Measurements from ENCODE around the gene RAPGEF5.

Gene RAPGEF5

DNA sequence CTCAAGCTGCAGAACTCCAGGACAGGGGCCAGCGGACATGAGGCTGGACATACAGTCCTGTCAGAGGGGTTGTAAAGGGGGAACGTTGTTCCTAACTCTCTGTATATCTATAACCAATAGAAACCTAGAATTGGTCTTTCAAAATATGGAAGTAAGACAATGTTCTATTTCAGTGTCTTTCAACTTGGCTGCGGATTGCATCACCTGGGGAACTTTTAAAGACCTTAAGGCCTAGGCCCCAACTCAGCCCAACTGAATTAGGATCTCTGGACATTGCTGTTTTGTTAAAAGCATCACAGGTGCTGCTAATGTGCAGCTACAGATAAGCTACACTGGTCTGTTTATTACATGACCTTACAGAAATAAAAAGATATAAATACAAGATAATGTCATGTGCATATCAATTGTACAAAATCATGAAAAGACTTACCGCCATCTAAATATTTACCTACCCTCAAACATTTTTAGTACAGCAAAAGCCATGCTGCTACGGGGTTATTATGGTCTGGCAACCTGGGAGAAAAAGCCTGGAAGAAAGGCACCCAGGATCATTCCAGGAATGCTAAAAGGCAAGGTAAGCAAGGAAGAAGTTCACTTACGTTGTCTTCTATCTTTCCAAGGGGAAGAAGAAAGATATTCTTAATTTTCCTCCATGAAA, 169.1 kb downstream of the RAPGEF5 start:
- no peak for DNase-seq

DNA sequence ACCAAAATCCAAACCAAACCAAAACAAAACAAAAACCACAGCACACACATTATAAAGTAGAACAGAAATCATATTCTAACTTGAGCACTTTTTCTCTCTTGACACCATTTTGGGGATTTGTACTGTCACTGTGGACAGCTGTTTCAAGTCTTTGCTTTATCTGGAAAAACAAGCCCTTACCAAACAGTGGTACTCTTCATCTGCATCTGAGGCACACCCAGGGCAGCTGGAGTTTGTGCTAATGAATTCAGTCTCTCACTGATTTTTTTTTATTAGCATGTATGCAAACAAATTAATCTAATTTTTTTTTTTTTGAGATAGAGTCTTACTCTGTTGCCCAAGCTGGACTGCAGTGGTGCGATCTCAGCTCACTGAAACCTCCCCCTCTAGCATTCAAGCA, 171.4 kb downstream of the RAPGEF5 start:
- DNase-seq, result no peak

DNA sequence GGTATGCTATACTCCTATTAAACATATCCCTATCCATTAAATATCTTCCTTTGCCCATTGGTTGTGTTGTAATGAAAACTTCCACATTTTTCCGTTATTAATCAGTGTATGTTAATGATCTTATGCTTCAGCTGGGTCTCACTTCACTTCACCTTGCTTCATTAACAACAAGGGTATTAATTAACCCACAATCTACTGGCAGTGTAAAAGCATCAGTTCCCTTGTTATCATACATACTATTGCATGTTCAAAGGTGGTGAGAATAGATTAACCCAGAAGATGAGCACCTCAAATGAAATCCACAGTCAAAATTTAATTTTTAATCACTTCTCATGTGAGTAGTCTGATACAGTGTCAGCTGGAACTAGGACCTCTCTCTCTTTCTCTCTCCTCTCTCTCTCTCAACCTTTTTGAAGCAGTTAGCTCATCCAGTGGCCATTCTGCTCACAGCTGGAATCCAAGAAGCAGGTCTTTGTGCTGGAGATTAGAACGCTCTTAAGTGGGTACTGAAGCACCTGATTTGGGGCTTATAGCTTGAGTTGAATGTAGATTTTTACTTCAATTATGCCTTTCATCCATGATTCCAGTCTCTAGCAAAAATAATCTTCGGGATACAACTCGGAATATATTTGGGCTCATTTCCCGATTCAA, 172.3 kb downstream of the RAPGEF5 start:
- no peak for DNase-seq

DNA sequence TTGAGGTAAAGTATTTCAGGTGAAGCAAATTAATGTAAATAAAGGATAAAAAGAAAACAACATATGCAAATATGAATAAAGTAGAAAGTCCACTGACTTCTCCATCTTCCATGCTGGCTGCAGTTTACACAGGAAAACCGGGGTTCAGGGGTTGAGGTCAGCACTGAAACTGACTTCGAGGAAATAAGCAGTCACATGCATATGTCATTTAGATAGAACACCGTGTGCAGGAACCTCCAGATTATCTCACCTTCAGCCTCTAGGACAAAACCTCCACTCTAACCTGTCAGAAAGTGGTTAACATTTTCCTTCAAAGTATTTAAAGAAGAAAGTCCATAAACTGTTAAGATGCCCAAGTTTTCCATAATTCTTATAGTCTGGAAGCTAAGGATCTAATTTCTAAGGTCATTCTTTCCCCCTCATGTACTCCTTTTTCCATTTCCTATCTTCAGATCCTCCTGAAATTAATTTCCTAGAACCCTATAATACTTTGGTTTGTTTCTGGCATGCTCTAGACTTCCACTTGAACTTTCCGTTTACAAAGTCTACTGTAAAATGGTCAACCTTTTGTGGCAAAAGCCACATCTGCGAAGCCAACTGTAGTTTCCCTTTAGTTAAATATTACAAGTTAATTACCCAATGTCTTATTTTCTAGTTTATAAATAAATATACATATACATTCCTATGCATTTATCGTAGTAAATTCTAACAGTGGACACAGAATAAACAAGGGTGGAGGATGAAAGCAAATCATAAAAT, 173.3 kb downstream of the RAPGEF5 start:
- no peak for DNase-seq

DNA sequence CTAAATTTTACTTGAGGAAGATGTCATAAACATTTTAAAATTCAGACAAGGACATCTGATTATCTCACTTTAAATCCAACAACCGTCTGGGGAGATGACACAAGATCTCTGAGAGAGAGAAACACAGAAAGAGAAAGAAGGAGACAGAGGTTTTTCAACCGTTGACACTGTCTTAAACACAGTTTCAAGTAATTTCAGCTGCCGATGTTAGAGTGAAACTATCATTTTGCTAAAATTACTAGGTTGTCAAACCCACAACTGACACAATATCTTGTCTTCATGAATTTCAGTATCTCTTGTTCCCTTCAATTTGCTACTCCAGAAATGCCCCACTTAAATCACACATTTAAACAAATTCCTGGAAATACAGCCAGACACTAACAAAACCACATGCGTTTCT, 174.8 kb downstream of the RAPGEF5 start:
- no peak for DNase-seq

DNA sequence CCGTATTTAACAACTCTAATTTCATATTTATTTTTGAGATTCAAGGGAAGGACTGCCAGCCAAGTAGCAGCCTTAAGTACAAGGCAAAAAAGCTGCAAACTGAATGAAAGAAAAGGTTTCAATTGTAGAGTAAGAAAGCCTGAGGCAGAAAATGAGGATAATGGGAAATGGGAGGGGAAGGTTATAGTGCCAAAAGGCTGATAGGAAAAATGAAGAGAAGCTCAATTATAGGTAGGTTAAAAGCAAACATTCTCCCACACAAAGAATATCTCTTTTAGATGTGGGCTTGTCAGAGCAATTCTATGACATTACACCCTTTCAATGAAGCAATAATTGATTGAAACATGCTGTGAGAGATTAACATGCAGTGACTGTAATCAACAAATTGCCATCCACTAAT, 175.3 kb downstream of the RAPGEF5 start:
- DNase-seq, result no peak

DNA sequence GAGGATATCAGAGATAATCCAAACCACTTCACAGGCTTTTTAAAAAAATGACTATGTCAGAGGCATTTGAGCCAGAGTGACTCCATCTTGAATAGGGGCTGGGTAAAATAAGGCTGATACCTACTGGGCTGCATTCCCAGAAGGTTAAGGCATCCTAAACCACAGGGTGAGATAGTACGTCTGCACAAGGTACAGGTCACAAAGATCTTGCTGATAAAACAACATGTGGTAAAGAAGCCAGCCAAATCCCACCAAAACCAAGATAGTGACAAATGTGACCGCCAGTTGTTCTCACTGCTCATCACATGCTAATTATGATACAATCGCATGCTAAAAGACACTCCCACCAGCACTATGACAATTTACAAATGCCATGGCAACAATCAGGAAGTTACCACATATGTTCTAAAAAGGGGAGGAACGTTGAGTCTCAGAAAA, 177.5 kb downstream of the RAPGEF5 start:
- no peak for DNase-seq

DNA sequence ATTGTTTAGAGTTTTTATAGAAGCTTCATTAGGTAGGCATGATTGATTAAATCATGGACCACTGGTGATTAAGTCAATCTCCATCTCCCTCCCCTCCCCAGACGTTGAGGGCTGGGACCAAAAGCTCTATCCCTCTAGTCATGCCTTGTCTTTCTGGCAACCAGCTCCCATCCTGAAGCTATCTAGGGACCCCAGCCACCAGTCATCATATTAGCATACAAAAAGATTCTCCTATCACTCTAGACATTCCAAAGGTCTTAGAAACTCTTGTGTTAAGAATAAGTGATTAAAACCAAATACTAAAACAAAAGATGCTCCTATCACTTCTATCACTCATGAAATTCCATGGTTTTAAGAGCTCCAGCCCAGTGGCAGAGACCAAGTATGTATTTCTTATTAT, 178.2 kb downstream of the RAPGEF5 start:
- DNase-seq, result no peak

DNA sequence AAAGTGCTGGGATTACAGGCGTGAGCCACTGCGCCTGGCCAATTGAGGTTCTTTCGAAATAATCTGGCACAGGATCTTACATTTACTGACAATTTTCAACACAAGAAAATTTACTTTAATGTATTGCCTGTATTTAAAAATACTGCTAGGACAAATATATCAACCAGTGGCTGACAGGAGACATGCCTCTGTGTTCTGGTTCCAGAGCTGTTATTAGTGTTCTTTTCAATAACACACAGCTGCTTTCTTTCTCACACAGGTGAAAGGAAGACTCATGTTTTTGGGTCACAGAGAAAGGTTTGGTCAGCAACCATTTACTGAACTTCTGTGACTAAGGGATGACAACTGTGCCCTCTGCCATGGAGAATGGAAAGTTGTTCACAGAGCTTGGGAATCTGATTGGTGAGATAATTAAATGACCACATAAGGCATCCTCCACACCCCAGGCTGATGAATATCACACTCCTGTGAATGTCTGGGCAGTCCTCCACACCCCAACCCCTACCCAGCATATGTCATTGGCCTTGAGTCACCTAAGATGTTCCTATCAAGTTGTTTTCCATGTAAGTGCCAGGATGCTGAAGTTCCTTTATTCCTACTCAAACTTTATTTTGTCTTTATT, 180.1 kb downstream of the RAPGEF5 start:
- DNase-seq, result no peak

DNA sequence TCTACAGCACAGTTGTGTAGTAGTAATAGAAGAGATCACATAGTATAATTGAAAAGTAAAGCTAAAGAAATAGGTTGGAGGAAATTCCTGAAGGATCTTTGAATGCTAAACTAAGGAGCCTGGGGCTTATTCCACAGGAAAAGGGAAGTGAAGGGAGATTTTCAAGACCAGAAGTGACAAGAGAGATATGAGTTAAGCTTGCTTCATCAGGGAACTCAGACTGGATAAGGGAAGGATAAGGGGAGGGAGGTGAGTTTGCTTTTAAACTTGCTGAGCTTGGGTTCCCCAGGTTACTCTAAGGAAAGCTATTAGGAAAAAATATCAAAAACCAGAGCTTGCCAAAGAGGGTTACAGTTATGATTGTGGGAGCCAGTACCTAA, 182.4 kb downstream of the RAPGEF5 start:
- no peak for DNase-seq

DNA sequence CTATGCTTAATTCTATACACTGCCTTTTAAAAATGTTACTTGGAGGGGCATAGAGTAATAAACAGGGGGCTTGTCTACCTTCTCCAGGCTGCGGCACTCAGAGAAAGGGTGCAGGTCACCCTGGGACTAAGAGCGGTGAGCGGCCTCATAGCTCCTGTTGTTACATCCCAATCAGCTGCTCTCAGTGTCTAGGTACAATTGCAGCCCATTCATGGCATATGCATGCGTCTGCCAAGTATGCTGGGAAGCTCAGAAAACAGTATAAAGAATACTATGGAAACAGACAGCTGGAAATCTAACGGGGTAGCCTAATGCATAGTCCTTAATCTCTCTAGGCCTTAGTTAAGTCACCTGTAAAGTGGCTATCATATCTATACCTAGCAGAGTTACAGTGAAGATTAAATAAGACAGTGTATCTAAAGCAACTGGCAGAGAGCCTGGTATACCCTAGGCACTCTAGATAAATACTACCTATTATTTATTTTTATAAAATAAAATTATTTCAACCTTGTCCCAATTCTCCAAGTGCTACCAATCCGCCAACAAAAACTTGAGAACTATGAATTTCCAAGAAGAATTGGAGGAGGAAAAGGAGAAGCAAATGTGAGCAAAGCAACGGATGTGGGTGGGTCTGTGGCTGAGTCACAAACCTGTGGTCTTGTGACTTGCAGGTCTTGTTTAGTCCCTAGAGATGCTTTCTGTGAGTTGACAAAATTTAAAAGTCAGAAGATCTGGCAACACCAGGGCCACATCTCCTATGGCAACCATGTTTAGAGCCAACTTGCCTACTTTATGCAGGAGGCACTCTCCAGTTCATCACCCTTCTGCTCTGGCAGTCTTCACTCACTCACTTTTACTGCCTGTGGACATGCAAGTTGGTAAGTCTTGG, 183.0 kb downstream of the RAPGEF5 start:
- DNase-seq, result no peak

DNA sequence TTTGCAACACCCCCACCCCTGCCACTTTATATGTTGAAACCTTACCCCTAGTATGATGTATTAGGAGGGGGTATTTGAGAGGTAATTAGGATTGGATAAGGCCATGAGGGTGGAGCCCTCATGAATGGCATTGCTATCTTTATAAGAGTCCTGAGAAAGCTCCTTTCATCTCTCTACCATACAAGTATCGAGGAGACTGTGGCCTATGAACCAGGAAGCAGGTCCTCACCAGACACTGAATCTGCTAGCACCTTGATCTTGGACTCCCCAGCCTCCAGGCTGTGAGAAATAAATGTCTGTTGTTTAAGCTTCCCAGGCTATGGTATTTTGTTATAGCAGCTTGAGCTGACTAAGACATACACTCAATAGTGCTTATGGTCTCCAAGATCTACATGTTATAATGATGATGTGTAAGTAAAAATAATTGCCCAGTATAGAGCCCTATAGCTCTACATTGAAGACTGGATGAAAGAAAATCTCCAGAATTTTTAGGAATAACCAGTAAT, 188.8 kb downstream of the RAPGEF5 start:
- DNase-seq, result no peak

DNA sequence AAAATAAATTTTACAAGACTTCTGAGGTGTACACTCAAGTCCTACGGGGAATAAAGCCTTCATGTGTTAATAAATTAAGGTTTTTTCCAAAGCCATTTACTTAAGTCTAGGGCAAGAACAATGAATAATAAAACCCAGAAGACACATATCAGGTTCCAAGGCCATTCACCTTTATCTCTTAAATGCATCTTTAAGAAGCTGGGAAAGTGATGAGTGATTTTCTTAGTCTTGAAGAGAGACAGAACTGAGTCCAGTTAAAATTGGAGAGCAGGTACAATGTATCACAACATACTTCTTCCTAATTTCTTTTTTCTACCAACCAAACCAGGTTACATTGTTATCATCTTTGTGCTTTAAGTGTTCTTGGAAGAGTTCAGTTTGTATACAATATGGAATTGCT, 189.5 kb downstream of the RAPGEF5 start:
- DNase-seq, result no peak

DNA sequence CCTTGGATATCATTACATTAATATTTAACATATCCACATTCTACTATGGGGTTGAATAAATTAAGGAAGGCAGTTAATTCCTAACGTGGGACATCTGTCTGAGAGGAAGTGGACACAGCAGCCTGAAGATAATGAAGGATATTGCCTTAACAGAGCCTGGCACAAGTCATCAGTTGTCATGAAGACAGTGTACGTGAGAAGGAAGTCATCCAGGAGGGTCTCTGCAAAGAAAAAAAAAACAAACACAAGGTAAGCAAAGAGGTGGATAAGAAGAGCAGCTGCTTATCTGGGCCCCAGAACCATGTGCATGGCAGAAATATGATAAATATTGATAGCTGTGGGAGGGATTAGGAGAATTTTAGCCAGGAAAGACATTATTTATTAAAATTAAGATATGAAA, 190.0 kb downstream of the RAPGEF5 start:
- no peak for DNase-seq

DNA sequence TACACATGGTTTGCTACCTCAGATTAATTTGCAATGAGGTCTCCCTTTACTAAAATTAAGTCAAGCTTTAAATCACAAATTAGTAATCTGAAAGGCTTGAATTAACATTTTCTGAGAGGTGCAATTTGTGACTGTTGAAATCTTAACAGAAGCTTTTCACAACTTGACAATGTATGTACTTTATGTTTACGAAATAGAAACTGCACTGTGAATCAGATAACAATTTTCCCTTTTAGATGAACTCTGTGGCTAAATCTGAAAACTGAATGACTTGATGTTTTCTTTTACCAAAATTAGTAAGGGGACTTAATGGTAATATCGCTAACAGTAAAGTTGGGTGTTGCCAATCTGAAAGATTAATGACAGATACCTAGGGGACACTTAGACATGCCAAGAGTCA, 197.6 kb downstream of the RAPGEF5 start:
- DNase-seq, result no peak

DNA sequence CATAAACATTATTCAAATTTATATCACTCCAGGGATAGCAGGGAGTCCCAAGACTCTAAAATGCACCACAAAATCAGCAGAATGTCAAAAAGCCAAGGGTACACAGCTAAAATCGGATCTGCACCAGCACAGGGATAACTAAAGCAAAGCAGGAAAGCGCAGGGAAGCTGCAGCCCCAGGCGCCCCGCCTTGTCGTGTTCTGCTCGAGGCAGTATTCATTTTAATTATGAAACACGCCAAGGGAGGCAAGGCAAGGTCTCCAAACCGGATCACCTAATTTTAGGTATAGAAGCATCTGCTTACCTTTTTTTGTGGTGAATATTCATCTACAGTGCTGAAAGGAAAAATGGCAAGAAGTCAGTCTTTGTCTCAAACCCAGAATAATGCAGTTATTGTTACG, 199.4 kb downstream of the RAPGEF5 start:
- no peak for DNase-seq

DNA sequence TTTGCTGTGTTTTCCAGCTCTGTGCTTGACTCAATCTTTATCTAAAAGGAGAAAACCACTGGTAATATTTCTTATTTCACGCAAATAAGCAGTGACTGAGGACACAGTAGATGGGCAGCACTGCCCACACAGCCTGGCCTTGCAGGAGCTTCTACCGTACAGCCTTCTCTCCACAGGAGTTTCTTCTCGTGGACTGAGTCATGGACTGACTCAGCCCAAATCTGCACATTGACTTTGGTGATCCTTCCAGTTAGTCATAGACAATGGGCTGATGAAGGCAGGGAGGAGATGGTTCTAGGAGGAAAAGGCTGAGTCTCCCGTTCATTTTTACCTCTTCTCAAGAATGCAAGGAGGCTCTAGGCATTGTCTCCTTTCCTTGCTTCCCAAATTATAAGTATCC, 200.7 kb downstream of the RAPGEF5 start:
- DNase-seq, result peak; percentile 63

DNA sequence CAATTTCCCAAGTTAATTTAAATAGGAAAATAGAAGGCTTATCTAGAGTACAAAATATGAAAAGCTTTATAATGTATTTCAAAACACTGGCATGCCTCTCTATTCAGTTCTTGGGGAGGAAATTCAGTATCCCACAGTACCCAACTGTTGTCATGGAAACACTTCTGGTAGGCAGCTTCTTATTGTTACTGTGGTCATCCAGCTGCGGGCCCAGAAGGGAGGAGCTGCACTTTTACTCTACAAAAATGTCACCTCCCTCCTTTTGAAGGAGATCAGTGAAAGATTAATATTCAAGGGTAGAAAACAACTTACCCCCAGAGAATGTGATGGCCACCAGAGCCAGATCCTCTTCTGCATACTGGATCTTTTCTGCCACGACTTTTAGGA, 202.8 kb downstream of the RAPGEF5 start:
- no peak for DNase-seq

DNA sequence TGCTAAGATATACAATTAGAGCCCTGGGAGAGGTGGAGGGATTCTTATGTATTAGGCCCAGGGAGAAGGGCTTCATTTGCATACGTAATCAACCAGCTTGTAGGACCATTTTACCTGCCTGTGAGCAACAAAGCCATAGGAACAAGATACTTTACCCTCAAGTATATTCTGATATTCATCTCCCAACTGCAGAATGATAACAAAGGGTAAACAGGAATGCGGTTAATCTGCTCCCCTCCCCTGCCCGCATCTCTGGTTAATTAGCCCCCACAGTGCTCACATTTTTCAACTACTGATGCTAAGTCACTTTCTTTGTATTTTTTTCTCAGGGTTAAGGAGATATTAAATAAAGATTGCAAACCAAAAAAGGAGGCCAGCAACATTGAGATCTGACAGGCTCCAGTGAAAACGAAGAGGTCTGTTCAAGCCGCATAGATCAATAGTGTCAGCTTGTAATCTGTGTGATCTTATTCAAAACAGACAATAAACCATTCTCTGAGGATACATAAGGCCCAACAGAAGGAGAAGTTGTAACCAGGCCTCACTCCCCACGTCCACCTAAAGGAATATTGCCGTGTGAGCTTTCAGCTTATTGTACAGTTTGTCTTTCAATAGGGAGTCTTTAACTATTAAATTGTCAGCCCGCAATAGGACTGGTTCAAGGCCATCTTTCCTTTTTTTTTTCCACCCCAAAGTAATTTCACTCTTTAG, 203.4 kb downstream of the RAPGEF5 start:
- no peak for DNase-seq

DNA sequence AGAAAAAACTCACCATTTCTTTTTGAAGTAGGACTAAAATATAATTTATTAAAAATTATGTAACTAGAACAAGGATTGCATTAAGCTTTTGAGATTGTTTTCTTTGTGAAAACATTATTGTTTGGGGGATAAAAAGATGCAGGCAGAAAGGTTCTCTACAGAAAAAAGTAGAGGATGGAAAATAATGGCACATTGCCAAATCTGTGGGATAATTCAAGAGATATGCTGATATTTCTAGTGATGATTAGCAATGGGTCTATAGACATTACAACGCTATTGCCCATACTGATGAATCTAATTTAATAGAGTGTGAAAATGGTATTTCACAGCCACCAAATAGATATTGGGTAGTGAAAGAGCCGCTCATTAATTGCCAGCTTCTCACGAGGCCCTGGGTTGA, 204.3 kb downstream of the RAPGEF5 start:
- DNase-seq, result no peak

DNA sequence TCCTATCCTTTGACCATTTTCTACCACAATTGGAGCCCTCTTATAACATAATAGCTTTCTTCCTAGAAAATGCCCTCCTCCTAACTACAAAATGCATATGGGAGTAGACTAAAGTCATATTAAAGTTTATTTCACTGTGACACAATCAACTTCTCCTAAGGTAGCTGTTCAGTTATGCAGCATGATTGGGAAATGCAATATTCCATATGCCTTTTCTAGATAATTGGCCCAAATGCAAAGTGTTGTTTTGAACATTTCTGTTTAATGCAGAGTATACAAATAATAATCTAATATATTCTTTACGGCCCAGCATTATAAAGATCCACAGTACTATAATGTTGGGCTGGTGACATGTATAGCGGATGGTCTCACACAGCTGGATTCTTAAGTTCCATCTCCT, 205.1 kb downstream of the RAPGEF5 start:
- no peak for DNase-seq

DNA sequence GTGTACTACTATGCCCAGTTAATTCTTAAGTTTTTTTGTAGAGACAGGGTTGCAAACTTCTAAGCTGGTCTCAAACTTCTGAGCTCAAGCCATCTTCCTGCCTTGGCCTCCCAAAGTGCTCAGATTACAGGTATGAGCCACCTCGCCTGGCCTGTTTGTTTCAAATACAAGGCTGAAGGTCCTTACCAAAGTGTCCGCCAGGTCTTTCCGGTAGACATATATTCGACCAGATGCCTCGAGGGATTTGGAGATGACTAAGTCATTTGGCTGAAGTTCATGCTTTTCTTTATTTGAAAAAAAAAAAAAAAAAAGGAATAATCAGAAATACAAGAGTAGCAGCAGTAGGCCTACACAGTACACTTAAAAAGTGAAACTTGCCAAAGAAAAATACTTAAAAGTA, 206.7 kb downstream of the RAPGEF5 start:
- no peak for DNase-seq

All from fibroblast of skin of back (primary cell).